PFSK-1 (cell line): Measurements from ENCODE around the gene HIF1A.

Experiments
- SIN3A ChIP-seq: IDR thresholded peaks from 2 replicates; pipeline ENCODE4 v1.6.1; 2012; ENCODE audit warnings: mild to moderate bottlenecking, low read length, moderate library complexity, borderline replicate concordance; ENCODE audit not compliant: insufficient read depth
- TAF1 ChIP-seq: IDR thresholded peaks from 2 replicates; pipeline ENCODE4 v1.6.1; 2012; ENCODE audit warnings: low read length, control low read depth, borderline replicate concordance; ENCODE audit not compliant: insufficient read depth

DNA sequence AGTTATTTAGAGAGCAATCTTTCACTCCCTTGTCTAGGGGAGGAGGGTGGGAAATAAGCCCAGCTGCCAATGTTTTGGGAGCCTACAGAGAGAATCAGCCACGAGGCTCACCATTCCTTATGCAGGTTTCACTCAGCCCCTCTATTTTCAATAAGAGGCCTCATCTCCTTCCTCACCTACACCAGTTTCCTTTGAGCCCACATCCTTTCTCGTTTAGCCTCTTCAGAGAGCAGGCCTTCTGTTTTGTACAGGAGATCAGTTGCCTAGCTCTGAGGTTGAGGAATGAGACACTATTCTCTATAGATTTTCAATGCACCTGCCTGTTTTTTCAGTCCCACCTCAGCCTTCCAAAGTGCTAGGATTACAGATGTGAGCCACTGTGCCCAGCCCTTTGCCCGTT is 84.8 kb downstream of the HIF1A start:
- TF ChIP-seq TAF1 (no peak), SIN3A (no peak)
